Adrenal gland (tissue), 12 donors: ENCODE results near the gene PRICKLE2. TPM values are rescaled to one million over a fixed set of nuclear protein-coding genes. Genes with fewer than 3 reads are reported as not detected.

Source experiments
- DNase-seq, 7 donors: peaks; one replicate each; pipeline ENCODE4 v3.0.0-alpha.2; 2019 to 2020
- H3K27ac ChIP-seq, 5 donors: fragments of 200-600 bp; sonication (generic) in 4 of 5; 1 replicate in 3 of 5; 2 replicates in 2 of 5; pipeline versions ENCODE4 v1.5.1 to v1.8.0; 2016 to 2020; ENCODE audit warnings: mild to moderate bottlenecking in 1 of 5
- H3K27me3 ChIP-seq: fragments of 200-600 bp; 2 replicates; pipeline ENCODE4 v1.8.0; 2021
- H3K36me3 ChIP-seq, 2 donors: fragments of 200-600 bp; replicated peaks in 1 of 2; 1 replicate in 1 of 2; 2 replicates in 1 of 2; pipeline versions ENCODE4 v1.5.1 to v1.8.0; 2018 to 2022
- H3K4me1 ChIP-seq, 2 donors: fragments of 200-600 bp; replicated peaks in 1 of 2; 1 replicate in 1 of 2; 2 replicates in 1 of 2; pipeline versions ENCODE4 v1.5.1 to v1.8.0; 2018 to 2021
- H3K4me3 ChIP-seq, 4 donors: fragments of 200-600 bp; sonication (generic) in 3 of 4; one replicate each; pipeline ENCODE4 v1.5.1; 2016 to 2018
- H3K9me3 ChIP-seq, 3 donors: fragments of 200-600 bp; sonication (generic) in 1 of 3; replicated peaks in 1 of 3; 1 replicate in 2 of 3; 2 replicates in 1 of 3; pipeline versions ENCODE4 v1.5.1 to v1.8.0; 2016 to 2021
- CTCF ChIP-seq, 6 experiments: fragments of 450-650 bp in 4 of 6; fragments of 200-600 bp in 2 of 6; sonication (generic) in 1 of 6; IDR thresholded peaks; 1 replicate in 5 of 6; 2 replicates in 1 of 6; pipeline versions ENCODE4 v1.5.1 to v1.8.0; 2016 to 2021; ENCODE audit warnings: antibody characterized with exemption in 6 of 6, mild to moderate bottlenecking in 2 of 6, moderate library complexity in 1 of 6
- POLR2A ChIP-seq, 2 donors: fragments of 450-650 bp; IDR thresholded peaks; one replicate each; pipeline ENCODE4 v1.6.1; 2017; ENCODE audit warnings: antibody characterized with exemption in 2 of 2, mild to moderate bottlenecking in 2 of 2, moderate library complexity in 1 of 2
- WGBS, 4 donors: extraction: QIAGEN DNeasy Blood & Tissue Kit in 2 of 4; methylation state at CpG; one replicate each; pipeline versions ENCODE4 v1.1.5 to v1.1.7; 2013 to 2017; 5-methylcytosine and 5-hydroxymethylcytosine counted together
- intact Hi-C, 2 donors: fragments of 100-400 bp; cut with DNase I; formaldehyde crosslinking; loops; one replicate each; pipeline versions ENCODE4 v1.14.1 to v1.15.0; 2022 to 2023
- polyA plus RNA-seq, 3 donors: library from polyadenylated mRNA; stranded (reverse); fragments of 200-250 nt in 2 of 3; fragments of 350-450 nt in 1 of 3; fragmentation: Illumina TruSeq in 1 of 3; extraction: RNeasy Lipid Tissue Mini Kit (QIAGEN cat#74804) in 1 of 3; gene quantifications; one replicate each; pipeline ENCODE4 v1.2.3, GENCODE V29; 2013 to 2014
- total RNA-seq, 9 donors: library from RNA; depleted of rRNA in 4 of 9; stranded (reverse); fragments of >200 nt in 4 of 9; fragments of 120-200 nt in 1 of 9; fragmentation: NEBNext Ultra II Directional in 1 of 9; extraction: Animal tissue kit (Norgen Biotek cat#: 25700) in 1 of 9; gene quantifications; one replicate each; pipeline versions ENCODE4 v1.1.0 to v1.2.4, GENCODE V29; 2013 to 2023
- donor health status: healthy with polysubstance abuse.
- donor health status: Bipolar disorder and iron deficiency.
- donor health status: DM: yes; HTN: yes; CAD: no.
- donor health status: DM: no; HTN: no; CAD: no.
- donor health status: DM: no; HTN: no; CAD: no.
- donor health status: DM: yes; HTN: yes; CAD: no.

Gene PRICKLE2
- total and polyA plus RNA-seq, 12 donors, result 1.3 to 15.7 (median 8.1) TPM

- TF ChIP-seq POLR2A (IDR thresholded peaks at IDR 0.05) (no peak), CTCF (IDR thresholded peaks at IDR 0.05) (no peak)
- intact Hi-C loops, result no loop called here
- H3K4me3 ChIP-seq, result no peak overlapping the region
- H3K27ac ChIP-seq, result no peak overlapping the region
- H3K4me1 ChIP-seq, result peaks cover 0 to 10% of the 10 kb centered on the region in 2 donors
- H3K36me3 ChIP-seq, result no peaks in the 10 kb centered on the region
- H3K27me3 ChIP-seq, result no peaks in the 10 kb centered on the region
- DNase-seq, result peak in 1 of 7 donors; percentile 21
- H3K9me3 ChIP-seq, result no peaks in the 10 kb centered on the region
- WGBS, 4 donors, result 4 to 29% (median 22%) methylated on average over 3 of the region's 3 CpGs
These were observed 103.4 kb downstream of the PRICKLE2 start for GRCh38 chr3:64121750-64122311.

- TF ChIP-seq POLR2A (IDR thresholded peaks at IDR 0.05), result no peak
- no peak for TF ChIP-seq CTCF (IDR thresholded peaks at IDR 0.05)
- H3K4me1 ChIP-seq, result peaks cover 0 to 10% of the 10 kb centered on the region in 2 donors
- no peak for DNase-seq
- no peaks in the 10 kb centered on the region for H3K9me3 ChIP-seq
- H3K4me3 ChIP-seq, result no peak overlapping the region
- H3K36me3 ChIP-seq, result no peaks in the 10 kb centered on the region
- H3K27ac ChIP-seq, result no peak overlapping the region
- WGBS, 4 donors, result 27 to 55% (median 39%) methylated on average over 5 of the region's 5 CpGs
- intact Hi-C loops, result no loop called here
- H3K27me3 ChIP-seq, result no peaks in the 10 kb centered on the region
These were observed 104.4 kb downstream of the PRICKLE2 start for GRCh38 chr3:64120876-64121275.

- Histone ChIP-seq H3K4me1 (peaks cover 0 to 10% of the 10 kb centered on the region in 2 donors), H3K27me3 (no peaks in the 10 kb centered on the region), H3K4me3 (no peak overlapping the region), H3K9me3 (no peaks in the 10 kb centered on the region), H3K36me3 (no peaks in the 10 kb centered on the region), H3K27ac (no peak overlapping the region)
- intact Hi-C loops, result no loop called here
- WGBS, 4 donors, result 89 to 96% (median 94%) methylated on average over 1 of the region's 1 CpG
- TF ChIP-seq CTCF (IDR thresholded peaks at IDR 0.05), result no peak
- no peak for TF ChIP-seq POLR2A (IDR thresholded peaks at IDR 0.05)
- no peak for DNase-seq
These were observed 107.8 kb downstream of the PRICKLE2 start for GRCh38 chr3:64117483-64117882.

- no peaks in the 10 kb centered on the region for H3K4me1 ChIP-seq
- no peak overlapping the region for H3K27ac ChIP-seq
- H3K36me3 ChIP-seq, result no peaks in the 10 kb centered on the region
- no peaks in the 10 kb centered on the region for H3K27me3 ChIP-seq
- H3K4me3 ChIP-seq, result no peak overlapping the region
- intact Hi-C loops, result no loop called here
- no peaks in the 10 kb centered on the region for H3K9me3 ChIP-seq
- no peak for TF ChIP-seq CTCF (IDR thresholded peaks at IDR 0.05)
- no peak for TF ChIP-seq POLR2A (IDR thresholded peaks at IDR 0.05)
- DNase-seq, result no peak
These were observed 110.6 kb downstream of the PRICKLE2 start for GRCh38 chr3:64114651-64115050.
